Uterus (tissue), 2 donors: ENCODE measurements around the gene RFX2.

Experiments
- POLR2A ChIP-seq, 2 donors: fragments of 450-650 bp; IDR thresholded peaks; one replicate each; pipeline ENCODE4 v1.6.1; 2016; ENCODE audit warnings: antibody characterized with exemption in 2 of 2, mild to moderate bottlenecking in 1 of 2, moderate library complexity in 1 of 2
- TF ChIP-seq, protein P1 (sequence below), 4 experiments: fragments of 200-600 bp in 2 of 4; fragments of 450-650 bp in 2 of 4; sonication (generic) in 2 of 4; IDR thresholded peaks; one replicate each; pipeline ENCODE4 v1.5.1; 2016 to 2019; ENCODE audit warnings: antibody characterized with exemption in 4 of 4, mild to moderate bottlenecking in 2 of 4, moderate library complexity in 1 of 4

DNA sequence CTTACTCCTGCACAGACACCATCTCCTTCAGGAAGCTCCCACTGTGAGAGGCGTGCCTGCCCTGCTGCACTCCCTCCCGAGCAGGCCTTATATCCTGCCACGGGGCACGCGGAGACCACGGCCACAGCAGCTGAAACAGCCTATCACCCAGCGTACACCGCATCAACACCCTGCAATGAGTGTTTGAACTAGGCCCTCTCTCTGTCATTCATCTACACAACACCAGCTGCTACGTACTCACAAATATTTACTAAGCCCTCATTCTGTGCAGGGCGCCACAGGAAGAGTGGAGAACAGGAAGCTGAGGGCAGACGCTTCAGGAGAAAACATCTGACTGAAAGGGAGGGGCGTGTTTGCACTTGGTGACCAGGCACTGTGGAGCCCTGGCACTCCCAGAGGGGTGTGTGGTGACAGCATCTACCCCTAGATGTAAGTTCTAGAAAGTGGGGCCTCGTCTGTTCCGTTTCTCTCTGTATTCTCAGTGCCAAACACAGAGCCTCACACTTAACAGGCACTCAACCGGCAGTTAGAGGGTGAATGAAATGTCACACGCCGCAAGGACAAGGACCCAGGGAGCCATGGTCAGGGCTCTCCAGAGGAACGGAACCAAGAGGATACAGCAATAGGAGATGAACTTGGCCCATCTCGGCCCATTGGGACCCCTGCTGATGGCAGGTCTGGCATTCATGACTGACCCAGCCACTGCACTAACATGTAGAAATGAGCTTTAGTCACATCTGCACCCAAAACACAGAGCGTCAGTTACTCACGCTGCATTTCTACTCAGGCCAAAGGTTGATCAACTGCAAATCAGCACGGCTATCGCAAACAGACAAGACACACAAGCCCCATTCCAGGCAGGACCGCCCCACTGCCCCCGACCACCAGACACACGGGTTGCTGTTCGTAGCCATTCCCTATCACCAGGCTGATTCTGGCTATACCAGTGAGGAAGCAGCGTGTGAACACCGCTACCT, 148.0 kb downstream of the RFX2 start:
- TF ChIP-seq, protein P1, sequence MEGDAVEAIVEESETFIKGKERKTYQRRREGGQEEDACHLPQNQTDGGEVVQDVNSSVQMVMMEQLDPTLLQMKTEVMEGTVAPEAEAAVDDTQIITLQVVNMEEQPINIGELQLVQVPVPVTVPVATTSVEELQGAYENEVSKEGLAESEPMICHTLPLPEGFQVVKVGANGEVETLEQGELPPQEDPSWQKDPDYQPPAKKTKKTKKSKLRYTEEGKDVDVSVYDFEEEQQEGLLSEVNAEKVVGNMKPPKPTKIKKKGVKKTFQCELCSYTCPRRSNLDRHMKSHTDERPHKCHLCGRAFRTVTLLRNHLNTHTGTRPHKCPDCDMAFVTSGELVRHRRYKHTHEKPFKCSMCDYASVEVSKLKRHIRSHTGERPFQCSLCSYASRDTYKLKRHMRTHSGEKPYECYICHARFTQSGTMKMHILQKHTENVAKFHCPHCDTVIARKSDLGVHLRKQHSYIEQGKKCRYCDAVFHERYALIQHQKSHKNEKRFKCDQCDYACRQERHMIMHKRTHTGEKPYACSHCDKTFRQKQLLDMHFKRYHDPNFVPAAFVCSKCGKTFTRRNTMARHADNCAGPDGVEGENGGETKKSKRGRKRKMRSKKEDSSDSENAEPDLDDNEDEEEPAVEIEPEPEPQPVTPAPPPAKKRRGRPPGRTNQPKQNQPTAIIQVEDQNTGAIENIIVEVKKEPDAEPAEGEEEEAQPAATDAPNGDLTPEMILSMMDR (IDR thresholded peaks at IDR 0.05): no peak
- TF ChIP-seq POLR2A (IDR thresholded peaks at IDR 0.05): no peak
